Measurements from ENCODE around the gene CCDC7.

GRCh38 chr10:32889631-32890212 is 443.8 kb downstream of the CCDC7 start:
- TF ChIP-seq CTCF (IDR thresholded peaks at IDR 0.05; ENCODE audit: borderline replicate concordance, extremely low read depth, low read length, poor library complexity, severe bottlenecking), result no peak
- no peak for TF ChIP-seq EZH2 (IDR thresholded peaks at IDR 0.05; ENCODE audit: borderline replicate concordance, low read depth, low read length, severe bottlenecking)
